ENCODE data around the gene CDC5L.

Gene CDC5L

GRCh38 chr6:44353336-44353735 is 34.2 kb upstream of the CDC5L start:
- Histone ChIP-seq H3K27me3 (ENCODE audit: control insufficient read depth, insufficient read depth, low read length) (no peaks in the 10 kb centered on the region), H3K9ac (ENCODE audit: low read length) (no peak overlapping the region), H3K4me3 (ENCODE audit: low read length) (no peak overlapping the region), H3K27ac (ENCODE audit: low read depth, low read length) (no peak overlapping the region), H3K4me1 (ENCODE audit: control insufficient read depth, insufficient read depth, low read length) (no peaks in the 10 kb centered on the region), H3K36me3 (ENCODE audit: control insufficient read depth, insufficient read depth, low read length) (no peaks in the 10 kb centered on the region)

DNA sequence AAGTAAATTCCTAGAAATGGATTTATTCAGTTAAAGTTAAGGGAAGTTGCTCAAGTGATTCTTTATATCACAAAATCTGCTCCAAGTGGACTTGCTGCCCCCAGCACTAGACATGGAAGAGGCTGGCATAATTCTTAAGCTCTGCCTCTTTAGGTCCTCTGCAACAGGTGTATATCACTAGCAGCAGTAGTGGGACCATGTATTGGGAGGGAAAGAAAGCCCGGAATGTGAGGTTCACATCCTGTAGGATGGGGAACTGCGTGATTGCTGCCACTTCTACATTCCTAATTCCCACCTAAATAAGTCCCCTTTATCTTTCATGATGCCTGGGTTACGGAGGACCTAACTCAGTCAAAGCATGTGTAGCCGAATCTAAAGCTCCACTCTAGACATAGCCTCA is 31.9 kb upstream of the CDC5L start:
- Histone ChIP-seq H3K9ac (ENCODE audit: low read length) (no peak overlapping the region), H3K27ac (ENCODE audit: low read depth, low read length) (no peak overlapping the region), H3K27me3 (ENCODE audit: control insufficient read depth, insufficient read depth, low read length) (no peaks in the 10 kb centered on the region), H3K36me3 (ENCODE audit: control insufficient read depth, insufficient read depth, low read length) (no peaks in the 10 kb centered on the region), H3K4me3 (ENCODE audit: low read length) (no peak overlapping the region), H3K4me1 (ENCODE audit: control insufficient read depth, insufficient read depth, low read length) (no peaks in the 10 kb centered on the region)

DNA sequence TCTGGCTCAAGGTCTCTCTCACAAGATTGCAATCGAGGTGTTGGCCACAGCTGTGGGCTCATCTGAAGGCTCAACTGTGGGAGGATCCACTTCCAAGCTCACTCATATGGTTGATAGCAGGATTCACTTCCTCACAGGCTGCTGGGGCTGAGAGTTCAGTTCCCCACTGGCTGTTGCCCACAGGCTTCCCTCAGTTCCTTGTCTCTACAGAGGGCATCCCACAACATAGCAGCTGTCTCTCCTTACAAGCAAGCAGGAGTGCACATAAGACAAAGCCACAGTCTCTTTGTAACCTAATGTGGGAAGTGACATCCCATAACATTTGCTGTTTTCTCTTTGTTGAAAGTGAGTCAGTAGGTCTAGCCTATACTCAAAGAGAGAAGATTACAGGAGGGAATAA is 31.0 kb upstream of the CDC5L start:
- no peak overlapping the region for H3K4me3 ChIP-seq (ENCODE audit: low read length)
- H3K9ac ChIP-seq (ENCODE audit: low read length), result no peak overlapping the region
- H3K36me3 ChIP-seq (ENCODE audit: control insufficient read depth, insufficient read depth, low read length), result no peaks in the 10 kb centered on the region
- no peak overlapping the region for H3K27ac ChIP-seq (ENCODE audit: low read depth, low read length)
- H3K4me1 ChIP-seq (ENCODE audit: control insufficient read depth, insufficient read depth, low read length), result no peaks in the 10 kb centered on the region
- no peaks in the 10 kb centered on the region for H3K27me3 ChIP-seq (ENCODE audit: control insufficient read depth, insufficient read depth, low read length)

DNA sequence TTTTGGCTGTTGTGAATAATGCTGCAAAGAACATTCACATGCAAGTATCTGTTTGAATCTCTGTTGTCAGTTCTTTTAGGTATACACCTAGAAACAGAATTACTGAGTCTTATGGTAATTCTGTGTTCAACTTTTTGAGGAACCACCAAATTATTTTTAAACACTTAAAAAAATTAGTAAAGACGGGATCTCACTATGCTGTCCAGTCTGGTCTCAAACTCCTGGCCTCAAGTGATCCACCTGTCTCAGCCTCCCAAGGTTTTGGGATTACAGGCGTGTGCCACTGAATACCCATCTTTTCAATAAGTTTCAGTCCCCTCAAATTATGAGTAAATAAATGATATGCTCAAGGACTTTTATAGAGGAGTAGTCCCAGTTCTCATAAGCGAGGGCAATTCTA is 27.5 kb upstream of the CDC5L start:
- H3K27me3 ChIP-seq (ENCODE audit: control insufficient read depth, insufficient read depth, low read length), result no peaks in the 10 kb centered on the region
- no peak overlapping the region for H3K27ac ChIP-seq (ENCODE audit: low read depth, low read length)
- H3K36me3 ChIP-seq (ENCODE audit: control insufficient read depth, insufficient read depth, low read length), result no peaks in the 10 kb centered on the region
- H3K9ac ChIP-seq (ENCODE audit: low read length), result no peak overlapping the region
- no peaks in the 10 kb centered on the region for H3K4me1 ChIP-seq (ENCODE audit: control insufficient read depth, insufficient read depth, low read length)
- no peak overlapping the region for H3K4me3 ChIP-seq (ENCODE audit: low read length)

GRCh38 chr6:44361947-44362346 is 25.6 kb upstream of the CDC5L start:
- H3K4me3 ChIP-seq (ENCODE audit: low read length), result no peak overlapping the region
- no peaks in the 10 kb centered on the region for H3K27me3 ChIP-seq (ENCODE audit: control insufficient read depth, insufficient read depth, low read length)
- no peaks in the 10 kb centered on the region for H3K4me1 ChIP-seq (ENCODE audit: control insufficient read depth, insufficient read depth, low read length)
- H3K27ac ChIP-seq (ENCODE audit: low read depth, low read length), result no peak overlapping the region
- no peaks in the 10 kb centered on the region for H3K36me3 ChIP-seq (ENCODE audit: control insufficient read depth, insufficient read depth, low read length)
- H3K9ac ChIP-seq (ENCODE audit: low read length), result no peak overlapping the region

DNA sequence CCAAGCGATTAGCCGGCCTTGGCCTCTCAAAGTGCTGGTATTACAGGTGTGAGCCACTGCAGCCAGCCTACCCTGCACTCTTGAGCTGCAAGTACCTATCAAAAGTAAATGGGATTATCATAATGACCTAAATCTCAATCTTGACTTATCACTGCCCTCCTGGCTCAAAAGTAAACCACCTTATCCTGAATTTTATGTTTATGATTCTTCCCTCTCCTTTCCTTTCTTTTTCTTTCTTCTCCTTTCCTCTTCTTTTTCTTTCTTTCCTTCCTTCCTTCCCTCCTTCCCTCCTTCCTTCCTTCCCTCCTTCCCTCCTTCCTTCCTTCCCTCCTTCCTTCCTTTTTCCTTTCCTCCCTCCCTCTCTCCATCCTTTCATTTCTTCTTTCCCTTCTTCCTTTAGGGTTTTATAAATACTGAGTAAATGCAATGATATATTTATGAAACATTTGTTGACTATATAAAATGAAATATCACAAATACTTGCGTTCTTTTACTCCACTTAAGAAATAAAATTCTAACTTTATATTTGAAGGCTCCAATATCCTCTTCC is 24.1 kb upstream of the CDC5L start:
- Histone ChIP-seq H3K4me3 (ENCODE audit: low read length) (no peak overlapping the region), H3K9ac (ENCODE audit: low read length) (no peak overlapping the region), H3K36me3 (ENCODE audit: control insufficient read depth, insufficient read depth, low read length) (no peaks in the 10 kb centered on the region), H3K27ac (ENCODE audit: low read depth, low read length) (no peak overlapping the region), H3K4me1 (ENCODE audit: control insufficient read depth, insufficient read depth, low read length) (no peaks in the 10 kb centered on the region), H3K27me3 (ENCODE audit: control insufficient read depth, insufficient read depth, low read length) (no peaks in the 10 kb centered on the region)

DNA sequence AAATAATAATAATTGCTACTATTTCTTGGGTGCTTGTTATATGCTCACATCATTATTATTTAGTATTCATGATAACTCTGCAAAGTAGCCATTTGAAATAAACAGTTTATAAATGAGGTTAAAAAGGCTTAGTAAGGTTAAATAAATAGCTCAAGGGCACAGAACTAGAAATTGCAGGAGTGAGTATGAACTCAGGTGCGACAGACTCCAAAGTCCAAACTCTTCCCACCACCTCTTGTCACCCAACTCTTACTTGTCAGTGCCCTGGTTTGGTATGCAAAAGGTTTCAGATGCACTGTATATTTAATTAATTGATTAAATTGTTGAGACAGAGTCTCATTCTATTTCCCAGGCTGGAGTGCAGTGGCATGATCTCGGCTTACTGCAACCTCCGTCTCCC is 20.7 kb upstream of the CDC5L start:
- no peaks in the 10 kb centered on the region for H3K27me3 ChIP-seq (ENCODE audit: control insufficient read depth, insufficient read depth, low read length)
- H3K9ac ChIP-seq (ENCODE audit: low read length), result no peak overlapping the region
- no peak overlapping the region for H3K4me3 ChIP-seq (ENCODE audit: low read length)
- H3K27ac ChIP-seq (ENCODE audit: low read depth, low read length), result no peak overlapping the region
- H3K36me3 ChIP-seq (ENCODE audit: control insufficient read depth, insufficient read depth, low read length), result no peaks in the 10 kb centered on the region
- no peaks in the 10 kb centered on the region for H3K4me1 ChIP-seq (ENCODE audit: control insufficient read depth, insufficient read depth, low read length)

- Histone ChIP-seq H3K27me3 (ENCODE audit: control insufficient read depth, insufficient read depth, low read length) (no peaks in the 10 kb centered on the region), H3K27ac (ENCODE audit: low read depth, low read length) (no peak overlapping the region), H3K9ac (ENCODE audit: low read length) (no peak overlapping the region), H3K36me3 (ENCODE audit: control insufficient read depth, insufficient read depth, low read length) (no peaks in the 10 kb centered on the region), H3K4me3 (ENCODE audit: low read length) (no peak overlapping the region), H3K4me1 (ENCODE audit: control insufficient read depth, insufficient read depth, low read length) (no peaks in the 10 kb centered on the region)
These were observed 19.8 kb upstream of the CDC5L start for GRCh38 chr6:44367681-44368080.

GRCh38 chr6:44373051-44373450 is 14.5 kb upstream of the CDC5L start:
- no peak overlapping the region for H3K9ac ChIP-seq (ENCODE audit: low read length)
- no peak overlapping the region for H3K4me3 ChIP-seq (ENCODE audit: low read length)

DNA sequence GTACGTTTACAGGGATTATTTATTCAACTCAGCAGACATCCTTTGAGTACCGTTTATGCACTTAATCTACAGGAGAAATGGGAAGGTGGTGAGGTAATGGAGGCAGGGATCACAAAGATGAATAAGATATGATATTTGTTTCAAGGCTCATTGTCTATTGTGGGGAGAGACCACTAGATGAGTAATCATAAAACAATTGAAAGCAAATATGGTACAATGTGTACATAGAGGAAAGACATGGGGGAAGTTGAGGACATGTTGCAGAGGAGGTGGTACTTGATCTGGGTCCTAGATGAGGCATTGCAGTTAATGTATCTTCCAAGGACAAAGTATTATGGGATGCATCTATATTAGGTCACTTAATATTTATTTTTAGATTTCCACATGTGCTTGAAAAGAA is 13.7 kb upstream of the CDC5L start:
- Histone ChIP-seq H3K36me3 (ENCODE audit: control insufficient read depth, insufficient read depth, low read length) (no peaks in the 10 kb centered on the region), H3K27me3 (ENCODE audit: control insufficient read depth, insufficient read depth, low read length) (no peaks in the 10 kb centered on the region), H3K4me3 (ENCODE audit: low read length) (no peak overlapping the region), H3K27ac (ENCODE audit: low read depth, low read length) (no peak overlapping the region), H3K4me1 (ENCODE audit: control insufficient read depth, insufficient read depth, low read length) (no peaks in the 10 kb centered on the region), H3K9ac (ENCODE audit: low read length) (no peak overlapping the region)

More at GRCh38 chr6:44373051-44373450, 14.5 kb upstream of the CDC5L start:
- Histone ChIP-seq H3K27me3 (ENCODE audit: control insufficient read depth, insufficient read depth, low read length) (no peaks in the 10 kb centered on the region), H3K36me3 (ENCODE audit: control insufficient read depth, insufficient read depth, low read length) (no peaks in the 10 kb centered on the region), H3K27ac (ENCODE audit: low read depth, low read length) (no peak overlapping the region), H3K4me1 (ENCODE audit: control insufficient read depth, insufficient read depth, low read length) (no peaks in the 10 kb centered on the region)

- Histone ChIP-seq H3K27me3 (ENCODE audit: control insufficient read depth, insufficient read depth, low read length) (no peaks in the 10 kb centered on the region), H3K4me1 (ENCODE audit: control insufficient read depth, insufficient read depth, low read length) (no peaks in the 10 kb centered on the region), H3K36me3 (ENCODE audit: control insufficient read depth, insufficient read depth, low read length) (no peaks in the 10 kb centered on the region), H3K4me3 (ENCODE audit: low read length) (no peak overlapping the region), H3K27ac (ENCODE audit: low read depth, low read length) (no peak overlapping the region), H3K9ac (ENCODE audit: low read length) (no peak overlapping the region)
These were observed 12.4 kb upstream of the CDC5L start for GRCh38 chr6:44375071-44375470.

DNA sequence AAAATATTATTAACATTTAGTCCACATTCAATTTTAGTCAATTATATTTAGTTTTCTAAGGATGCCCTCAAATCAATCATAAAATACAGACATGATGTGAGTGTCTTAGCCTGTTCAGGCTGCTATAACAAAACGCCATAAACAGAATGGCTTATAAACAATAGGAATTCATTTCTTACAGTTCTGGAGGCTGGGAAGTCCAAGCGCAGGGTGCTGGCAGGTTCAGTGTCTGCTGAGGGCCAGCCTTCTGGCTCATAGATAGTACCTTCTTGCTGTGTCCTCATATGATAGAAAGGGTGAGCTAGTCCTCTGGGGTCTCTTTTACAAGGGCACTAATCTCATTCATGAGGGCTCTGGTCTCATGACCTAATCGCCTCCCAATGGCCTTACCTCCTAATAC is 10.0 kb upstream of the CDC5L start:
- H3K27ac ChIP-seq (ENCODE audit: low read depth, low read length), result no peak overlapping the region
- no peaks in the 10 kb centered on the region for H3K4me1 ChIP-seq (ENCODE audit: control insufficient read depth, insufficient read depth, low read length)
- no peak overlapping the region for H3K9ac ChIP-seq (ENCODE audit: low read length)
- no peaks in the 10 kb centered on the region for H3K27me3 ChIP-seq (ENCODE audit: control insufficient read depth, insufficient read depth, low read length)
- no peaks in the 10 kb centered on the region for H3K36me3 ChIP-seq (ENCODE audit: control insufficient read depth, insufficient read depth, low read length)
- no peak overlapping the region for H3K4me3 ChIP-seq (ENCODE audit: low read length)

DNA sequence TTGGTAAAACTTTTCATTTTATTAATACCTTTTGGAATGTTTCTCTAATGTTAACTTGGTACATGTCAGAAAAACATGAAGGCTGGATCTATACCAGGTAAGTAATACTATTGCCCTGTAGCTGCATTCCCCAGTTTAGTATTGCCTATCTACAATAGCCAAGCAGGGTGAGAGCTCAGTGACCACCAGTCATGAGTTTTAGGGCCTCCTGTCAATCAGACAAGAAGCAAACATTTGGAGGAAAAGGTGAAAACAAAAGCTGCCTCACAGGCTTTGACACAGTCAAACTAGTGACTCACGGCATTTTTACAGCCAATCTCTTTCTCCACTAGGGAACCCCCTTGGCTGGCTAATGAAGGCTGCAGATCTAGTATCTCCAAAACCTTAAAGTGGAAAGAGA is 9.5 kb upstream of the CDC5L start:
- Histone ChIP-seq H3K9ac (ENCODE audit: low read length) (no peak overlapping the region), H3K27me3 (ENCODE audit: control insufficient read depth, insufficient read depth, low read length) (no peaks in the 10 kb centered on the region), H3K4me3 (ENCODE audit: low read length) (no peak overlapping the region), H3K4me1 (ENCODE audit: control insufficient read depth, insufficient read depth, low read length) (no peaks in the 10 kb centered on the region), H3K27ac (ENCODE audit: low read depth, low read length) (no peak overlapping the region), H3K36me3 (ENCODE audit: control insufficient read depth, insufficient read depth, low read length) (no peaks in the 10 kb centered on the region)
